Esophagus (tissue), 2 donors: Measurements from ENCODE around the gene SPOUT1. TPM values are rescaled to one million over a fixed set of nuclear protein-coding genes. Genes with fewer than 3 reads are reported as not detected.
"Not testable (repeated sequence)": the region's sequence is repeated elsewhere in the genome, so short reads cannot be mapped to it uniquely, and the experiment has no call there.

Experiments
- H3K27ac ChIP-seq, 2 donors: one replicate each; pipeline ENCODE4 v1.5.1; 2013; ENCODE audit warnings: low read depth in 2 of 2, mild to moderate bottlenecking in 2 of 2, inconsistent platforms in 1 of 2, low read length in 1 of 2, moderate library complexity in 1 of 2
- H3K27me3 ChIP-seq, 2 donors: one replicate each; pipeline ENCODE4 v1.6.1; 2013; ENCODE audit warnings: low read length in 2 of 2, control low read depth in 1 of 2, mild to moderate bottlenecking in 1 of 2; ENCODE audit not compliant: insufficient read depth in 2 of 2, control insufficient read depth in 1 of 2
- H3K36me3 ChIP-seq, 2 donors: one replicate each; pipeline ENCODE4 v1.6.1; 2013; ENCODE audit warnings: low read length in 1 of 2; ENCODE audit not compliant: control insufficient read depth in 2 of 2, insufficient read depth in 2 of 2
- H3K4me1 ChIP-seq, 2 donors: one replicate each; pipeline ENCODE4 v1.6.1; 2013; ENCODE audit warnings: low read length in 1 of 2; ENCODE audit not compliant: control insufficient read depth in 2 of 2, insufficient read depth in 2 of 2
- H3K4me3 ChIP-seq, 2 donors: one replicate each; pipeline ENCODE4 v1.5.1; 2013; ENCODE audit warnings: low read length in 2 of 2, mild to moderate bottlenecking in 2 of 2, low read depth in 1 of 2, moderate library complexity in 1 of 2
- H3K9me3 ChIP-seq, 2 donors: one replicate each; pipeline ENCODE4 v1.6.1; 2013; ENCODE audit warnings: mild to moderate bottlenecking in 2 of 2, low read depth in 1 of 2, low read length in 1 of 2, moderate library complexity in 1 of 2; ENCODE audit not compliant: control insufficient read depth in 2 of 2, insufficient read depth in 1 of 2
- WGBS, 2 donors: extraction: QIAGEN DNeasy Blood & Tissue Kit; methylation state at CpG; one replicate each; pipeline ENCODE4 v1.1.7; 2013; 5-methylcytosine and 5-hydroxymethylcytosine counted together
- polyA plus RNA-seq, 2 donors: library from polyadenylated mRNA; stranded (reverse); fragments of 200-250 nt; gene quantifications; one replicate each; pipeline ENCODE4 v1.2.3, GENCODE V29; 2013
- donor health status: healthy with polysubstance abuse.
- donor health status: Bipolar disorder and iron deficiency.

The SPOUT1 gene
- polyA plus RNA-seq, 2 donors, result 23.6 to 26.6 TPM

DNA sequence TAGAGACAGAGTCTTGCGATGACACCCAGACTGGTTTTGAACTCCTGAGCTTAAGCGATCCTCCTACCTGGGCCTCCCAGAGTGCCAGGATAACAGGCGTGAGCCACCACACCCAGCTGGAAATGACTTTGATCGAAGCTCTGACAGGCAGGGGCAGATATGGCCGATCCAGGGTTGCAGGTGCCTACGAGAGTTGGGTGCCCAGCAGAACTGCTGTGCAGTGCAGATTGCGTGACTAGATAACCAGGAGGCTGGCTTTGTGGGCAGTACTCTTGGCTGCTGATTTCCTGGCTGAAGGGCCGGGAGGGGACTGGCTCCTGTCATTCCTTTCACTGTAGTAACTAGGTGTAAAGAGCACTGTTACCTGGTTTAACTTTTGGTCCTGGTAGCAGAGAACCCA lies 30.7 kb downstream of the SPOUT1 start:
- Histone ChIP-seq H3K4me3 (no peak overlapping the region), H3K27me3 (no peaks in the 10 kb centered on the region), H3K9me3 (no peaks in the 10 kb centered on the region), H3K4me1 (no peaks in the 10 kb centered on the region), H3K36me3 (peaks cover 24 to 40% of the 10 kb centered on the region in 2 donors), H3K27ac (no peak overlapping the region)
- 90 to 91% methylated on average over 8 of the region's 8 CpGs for WGBS, 2 donors

DNA sequence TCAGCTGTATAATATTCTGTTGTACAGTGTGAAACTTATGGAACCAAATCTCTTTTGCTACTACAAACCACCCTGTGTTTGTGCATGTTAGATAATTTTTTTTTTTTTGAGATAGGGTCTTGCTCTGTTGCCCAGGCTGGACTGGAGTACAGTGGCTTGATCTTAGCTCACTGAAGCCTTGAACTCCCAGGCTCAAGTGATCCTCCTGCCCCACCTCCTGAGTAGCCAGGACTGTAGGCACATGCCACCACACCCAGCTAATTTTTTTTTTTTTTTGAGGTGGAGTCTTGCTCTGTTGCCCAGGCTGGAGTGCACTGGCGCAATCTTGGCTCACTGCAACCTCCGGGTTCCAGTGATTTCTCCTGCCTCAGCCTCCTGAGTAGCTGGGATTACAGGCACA lies 34.6 kb downstream of the SPOUT1 start:
- not testable (repeated sequence) for H3K4me3 ChIP-seq, H3K9me3 ChIP-seq, H3K27me3 ChIP-seq, H3K27ac ChIP-seq, H3K4me1 ChIP-seq
- H3K36me3 ChIP-seq, result peaks cover 33 to 54% of the 10 kb centered on the region in 2 donors
- 39 to 44% methylated on average over 2 of the region's 2 CpGs for WGBS, 2 donors

DNA sequence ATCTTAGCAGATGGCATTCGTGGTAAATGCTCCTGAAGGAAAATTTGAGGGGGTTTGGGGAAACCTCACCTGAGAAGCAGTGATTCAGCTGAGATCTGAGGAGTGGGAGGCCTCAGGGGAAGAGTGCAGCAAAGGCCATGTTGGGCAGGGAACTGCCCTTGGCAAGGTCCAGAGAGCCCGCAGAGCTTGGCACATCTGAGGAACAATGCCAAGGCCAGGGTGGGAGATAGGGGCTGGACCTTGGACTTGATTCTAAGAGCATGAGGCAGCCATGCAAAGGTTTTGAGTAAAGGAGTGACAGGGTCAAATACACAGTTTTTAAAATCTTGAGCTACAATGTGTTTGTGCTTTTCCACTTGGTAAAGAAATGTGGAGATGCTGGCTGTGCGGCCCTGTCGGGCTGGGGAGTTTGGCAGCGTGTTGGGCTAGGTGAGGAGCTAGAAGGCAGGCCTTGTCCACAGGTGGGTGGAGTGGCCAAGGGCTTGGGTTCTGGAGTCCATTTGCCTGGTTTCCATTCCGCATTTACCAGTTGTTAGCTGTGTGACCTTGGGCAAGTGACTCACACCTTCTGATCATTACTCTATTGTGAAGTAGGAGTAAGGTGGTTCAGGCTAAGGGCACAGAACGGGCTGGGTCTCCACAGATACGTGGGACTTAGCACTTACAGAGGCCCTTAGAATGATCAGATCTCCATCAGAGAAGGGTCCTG lies 36.5 kb downstream of the SPOUT1 start:
- no peaks in the 10 kb centered on the region for H3K27me3 ChIP-seq
- H3K4me1 ChIP-seq, result peaks cover 0 to 3% of the 10 kb centered on the region in 2 donors
- no peak overlapping the region for H3K4me3 ChIP-seq
- 73 to 86% methylated on average over 8 of the region's 8 CpGs for WGBS, 2 donors
- H3K27ac ChIP-seq, result no peak overlapping the region
- peaks cover 23 to 43% of the 10 kb centered on the region in 2 donors for H3K36me3 ChIP-seq
- H3K9me3 ChIP-seq, result no peaks in the 10 kb centered on the region

DNA sequence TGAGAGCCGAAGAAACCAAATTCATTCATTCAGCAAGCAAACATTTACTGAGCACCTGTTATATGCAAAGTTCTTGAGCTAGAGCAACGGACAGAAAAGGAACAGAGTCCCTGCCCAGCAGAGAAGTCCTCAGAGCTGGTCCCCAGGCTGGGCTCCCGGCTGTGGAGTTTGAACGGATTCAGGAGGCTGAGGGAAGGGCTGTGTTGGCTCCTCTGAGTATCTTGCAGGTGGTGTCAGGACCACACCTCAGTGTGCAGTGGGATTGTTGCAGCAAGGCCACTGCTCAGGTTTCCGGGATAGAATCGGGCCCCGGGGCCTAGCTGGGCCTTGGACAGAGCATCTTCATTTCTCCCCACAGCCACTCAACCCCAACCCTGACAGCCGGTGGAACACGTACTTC lies 37.5 kb downstream of the SPOUT1 start:
- Histone ChIP-seq H3K4me1 (peaks cover 0 to 3% of the 10 kb centered on the region in 2 donors), H3K36me3 (peaks cover 22 to 41% of the 10 kb centered on the region in 2 donors), H3K9me3 (no peaks in the 10 kb centered on the region), H3K4me3 (no peak overlapping the region), H3K27me3 (no peaks in the 10 kb centered on the region), H3K27ac (no peak overlapping the region)
- 90 to 91% methylated on average over 9 of the region's 9 CpGs for WGBS, 2 donors

DNA sequence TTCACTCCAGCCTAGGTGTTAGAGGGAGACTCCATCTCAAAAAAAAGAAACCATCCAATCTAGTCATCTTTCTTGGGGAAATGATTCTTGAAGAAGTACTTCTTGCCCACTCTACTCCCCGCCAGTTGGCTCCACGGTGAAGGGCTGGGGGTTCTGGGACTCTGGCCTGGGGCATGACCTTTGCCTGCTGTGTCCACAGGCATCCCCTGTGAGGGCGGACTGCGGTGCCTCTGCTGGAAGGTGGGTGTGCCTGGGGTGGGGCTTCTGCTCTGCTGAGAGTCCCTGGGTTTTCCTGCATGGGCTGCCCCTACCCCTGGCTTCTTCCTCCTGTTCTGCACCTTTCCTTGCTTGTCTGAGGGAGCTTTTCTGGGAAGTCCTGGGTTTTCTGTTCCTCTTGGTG lies 39.1 kb downstream of the SPOUT1 start:
- H3K4me3 ChIP-seq, result no peak overlapping the region
- 90 to 91% methylated on average over 4 of the region's 4 CpGs for WGBS, 2 donors
- peaks cover 0 to 3% of the 10 kb centered on the region in 2 donors for H3K4me1 ChIP-seq
- no peak overlapping the region for H3K27ac ChIP-seq
- no peaks in the 10 kb centered on the region for H3K27me3 ChIP-seq
- H3K36me3 ChIP-seq, result peaks cover 22 to 37% of the 10 kb centered on the region in 2 donors
- H3K9me3 ChIP-seq, result no peaks in the 10 kb centered on the region

DNA sequence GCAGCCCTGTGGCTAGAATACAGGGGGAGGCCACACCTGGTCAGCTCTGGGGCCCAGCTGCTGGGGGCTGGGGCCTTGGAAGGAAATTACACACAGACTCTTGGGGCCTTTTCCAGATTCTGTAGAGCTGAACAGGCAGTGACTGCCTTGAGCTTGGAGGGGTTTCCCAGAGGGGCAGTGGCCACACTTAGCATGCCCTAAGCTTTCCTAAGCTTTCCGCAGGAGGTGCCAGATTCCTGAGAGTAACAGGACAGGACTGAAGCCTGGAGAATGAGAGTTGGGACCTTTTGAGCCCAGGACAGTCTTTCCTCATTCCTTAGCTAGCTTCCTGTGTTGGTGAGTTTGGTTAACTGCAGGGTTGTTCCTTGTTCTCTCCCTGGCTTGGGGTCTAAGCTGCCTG lies 41.1 kb downstream of the SPOUT1 start:
- Histone ChIP-seq H3K9me3 (no peaks in the 10 kb centered on the region), H3K36me3 (peaks cover 10 to 30% of the 10 kb centered on the region in 2 donors), H3K27me3 (no peaks in the 10 kb centered on the region), H3K27ac (no peak overlapping the region), H3K4me1 (peaks cover 2 to 3% of the 10 kb centered on the region in 2 donors), H3K4me3 (peak overlapping the region in 1 of 2 donors; percentile 97)
- 94 to 96% methylated on average over 1 of the region's 1 CpG for WGBS, 2 donors

DNA sequence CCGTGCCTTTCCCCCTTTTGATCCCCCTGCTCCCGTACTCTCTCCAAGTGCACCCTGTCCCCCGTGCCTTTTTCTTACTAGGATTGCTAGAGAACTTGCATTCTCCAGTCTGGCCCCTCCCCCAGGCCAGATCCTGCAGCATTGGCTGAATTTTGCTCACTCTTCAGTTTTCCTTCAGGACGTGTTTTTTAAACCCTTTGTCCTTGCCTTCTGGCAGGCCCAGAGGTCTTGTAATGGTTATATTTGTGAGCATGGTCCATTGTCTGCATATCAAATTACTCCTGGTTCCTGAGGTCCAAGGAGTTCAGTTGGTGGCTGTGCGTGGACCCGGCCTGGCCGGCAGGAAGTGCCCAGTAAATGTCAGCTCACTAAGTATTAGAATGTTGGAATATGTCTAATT lies 41.9 kb downstream of the SPOUT1 start:
- Histone ChIP-seq H3K27me3 (no peaks in the 10 kb centered on the region), H3K4me1 (peaks cover 2 to 3% of the 10 kb centered on the region in 2 donors), H3K4me3 (peak overlapping the region; percentile 86 to 97), H3K36me3 (peaks cover 4 to 22% of the 10 kb centered on the region in 2 donors), H3K27ac (peak overlapping the region; percentile 60 to 80), H3K9me3 (no peaks in the 10 kb centered on the region)
- 1 to 3% methylated on average over 7 of the region's 7 CpGs for WGBS, 2 donors

DNA sequence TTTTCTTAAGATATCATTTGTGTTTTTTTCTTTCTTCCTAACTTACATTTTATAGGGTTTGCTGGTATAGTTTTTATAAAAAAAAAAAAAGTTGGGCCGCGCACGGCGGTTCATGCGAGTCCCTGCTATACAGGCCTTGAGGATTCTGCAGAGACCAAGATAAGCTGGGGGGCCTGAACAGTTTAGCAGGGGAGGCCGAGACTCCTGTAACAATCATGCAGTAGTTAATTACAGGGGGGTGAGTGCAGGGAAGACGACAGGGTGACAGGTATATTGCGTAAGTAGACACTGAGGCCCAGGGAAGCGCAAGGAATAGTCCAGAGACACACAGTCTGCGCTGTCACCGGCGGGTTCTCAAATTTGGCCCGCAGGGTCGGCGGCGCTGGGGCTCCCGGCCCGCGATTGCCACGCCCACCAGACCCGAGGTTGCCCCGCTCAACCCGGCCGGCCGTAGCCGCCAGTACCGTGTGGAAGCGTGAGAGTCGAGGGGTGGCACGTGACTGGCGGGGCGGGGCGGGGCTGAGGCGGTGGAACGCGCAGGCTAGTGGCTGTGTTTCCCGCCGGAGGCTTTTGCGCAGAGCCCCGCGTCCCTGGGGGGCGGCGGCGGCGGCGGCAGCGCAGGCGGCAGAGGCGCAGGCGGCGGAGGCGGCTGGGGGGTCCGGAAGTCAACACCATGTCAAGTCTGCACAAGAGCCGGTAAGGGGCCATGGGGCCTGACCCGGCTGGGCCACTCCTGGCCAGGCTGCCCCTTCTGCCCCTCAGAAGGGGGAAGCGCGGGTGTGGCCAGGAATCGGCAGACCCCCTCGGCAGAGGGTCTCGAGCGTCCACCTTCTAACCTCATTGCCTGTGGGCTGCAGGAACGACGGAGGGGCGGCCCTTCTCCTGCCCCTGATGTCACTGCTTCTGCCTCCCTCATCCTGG lies 42.7 kb downstream of the SPOUT1 start, which contains the start of gene TBC1D13:
Gene TBC1D13, plus strand, starts transcription at position 573 of the 921 bp plus-strand sequence. Its CDS starts 101 bp downstream, at position 674.
- H3K27me3 ChIP-seq, result no peaks in the 10 kb centered on the region
- H3K4me1 ChIP-seq, result peaks cover 2 to 3% of the 10 kb centered on the region in 2 donors
- peaks cover 0 to 15% of the 10 kb centered on the region in 2 donors for H3K36me3 ChIP-seq
- peak within 1 kb of the TSS; percentile 60 to 86 for H3K27ac ChIP-seq
- peak within 1 kb of the TSS; percentile 86 to 97 for H3K4me3 ChIP-seq
- 7 to 8% methylated on average over 53 to 64 of the region's 64 CpGs for WGBS, 2 donors
- H3K9me3 ChIP-seq, result no peaks in the 10 kb centered on the region

DNA sequence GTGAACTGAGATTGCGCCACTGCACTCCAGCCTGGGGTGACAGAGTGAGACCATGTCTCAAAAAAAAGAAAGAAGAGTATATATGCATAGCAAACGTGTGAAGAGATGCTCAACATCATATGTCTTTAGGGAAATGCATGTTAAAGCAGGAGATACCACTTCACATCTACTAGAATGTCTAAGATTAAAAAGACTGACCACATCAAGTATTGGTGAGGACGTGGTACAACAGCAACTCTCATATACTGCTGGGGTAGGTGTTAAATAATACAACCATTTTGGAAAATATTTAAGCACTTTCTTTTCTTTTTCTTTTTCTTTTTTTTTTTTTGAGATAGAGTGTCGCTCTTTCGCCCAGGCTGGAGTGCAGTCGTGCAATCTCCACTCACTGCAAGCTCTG lies 44.2 kb downstream of the SPOUT1 start:
- Histone ChIP-seq H3K27ac (no peak overlapping the region), H3K4me1 (peaks cover 2 to 3% of the 10 kb centered on the region in 2 donors), H3K36me3 (no peaks in the 10 kb centered on the region), H3K4me3 (no peak overlapping the region), H3K27me3 (no peaks in the 10 kb centered on the region), H3K9me3 (no peaks in the 10 kb centered on the region)
- 94 to 97% methylated on average over 6 of the region's 6 CpGs for WGBS, 2 donors
